ENCODE data around the gene CDKAL1.
"Not testable (repeated sequence)": the region's sequence is repeated elsewhere in the genome, so short reads cannot be mapped to it uniquely, and the experiment has no call there.

DNA sequence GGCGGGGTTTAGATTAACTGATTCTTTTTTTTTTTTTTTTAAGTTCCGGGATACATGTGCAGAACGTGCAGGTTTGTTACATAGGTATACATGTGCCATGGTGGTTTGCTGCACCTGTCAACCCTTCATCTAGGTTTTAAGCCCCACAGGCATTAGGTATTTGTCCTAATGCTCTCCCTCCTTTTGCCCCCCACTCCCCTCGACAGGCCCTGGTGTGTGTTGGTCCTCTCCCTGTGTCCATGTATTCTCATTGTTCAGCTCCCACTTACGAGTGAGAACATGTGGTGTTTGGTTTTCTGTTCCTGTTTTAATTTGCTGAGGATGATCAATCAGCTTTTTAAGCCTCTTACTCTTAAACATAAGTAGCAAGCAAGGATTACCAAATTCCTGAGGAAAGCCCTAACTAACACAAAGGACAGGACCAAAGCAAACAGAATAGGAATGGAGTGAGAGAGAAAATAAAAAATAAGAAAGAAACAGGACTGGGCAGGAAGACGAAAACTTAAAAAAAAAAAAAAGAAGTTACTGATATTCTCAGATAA is 558.0 kb downstream of the CDKAL1 start:
- TF ChIP-seq, protein P1, sequence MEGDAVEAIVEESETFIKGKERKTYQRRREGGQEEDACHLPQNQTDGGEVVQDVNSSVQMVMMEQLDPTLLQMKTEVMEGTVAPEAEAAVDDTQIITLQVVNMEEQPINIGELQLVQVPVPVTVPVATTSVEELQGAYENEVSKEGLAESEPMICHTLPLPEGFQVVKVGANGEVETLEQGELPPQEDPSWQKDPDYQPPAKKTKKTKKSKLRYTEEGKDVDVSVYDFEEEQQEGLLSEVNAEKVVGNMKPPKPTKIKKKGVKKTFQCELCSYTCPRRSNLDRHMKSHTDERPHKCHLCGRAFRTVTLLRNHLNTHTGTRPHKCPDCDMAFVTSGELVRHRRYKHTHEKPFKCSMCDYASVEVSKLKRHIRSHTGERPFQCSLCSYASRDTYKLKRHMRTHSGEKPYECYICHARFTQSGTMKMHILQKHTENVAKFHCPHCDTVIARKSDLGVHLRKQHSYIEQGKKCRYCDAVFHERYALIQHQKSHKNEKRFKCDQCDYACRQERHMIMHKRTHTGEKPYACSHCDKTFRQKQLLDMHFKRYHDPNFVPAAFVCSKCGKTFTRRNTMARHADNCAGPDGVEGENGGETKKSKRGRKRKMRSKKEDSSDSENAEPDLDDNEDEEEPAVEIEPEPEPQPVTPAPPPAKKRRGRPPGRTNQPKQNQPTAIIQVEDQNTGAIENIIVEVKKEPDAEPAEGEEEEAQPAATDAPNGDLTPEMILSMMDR (conservative IDR thresholded peaks at IDR 0.05) = not testable (repeated sequence)
- TF ChIP-seq EZH2 (IDR thresholded peaks at IDR 0.05; ENCODE audit: low read depth) = not testable (repeated sequence)
